Measurements from ENCODE around the gene C1orf53.
"Not testable (repeated sequence)": the region's sequence is repeated elsewhere in the genome, so short reads cannot be mapped to it uniquely, and the experiment has no call there.

The C1orf53 gene
- total RNA-seq = 0.04 to 0.15 reads per million in 2 donors

DNA sequence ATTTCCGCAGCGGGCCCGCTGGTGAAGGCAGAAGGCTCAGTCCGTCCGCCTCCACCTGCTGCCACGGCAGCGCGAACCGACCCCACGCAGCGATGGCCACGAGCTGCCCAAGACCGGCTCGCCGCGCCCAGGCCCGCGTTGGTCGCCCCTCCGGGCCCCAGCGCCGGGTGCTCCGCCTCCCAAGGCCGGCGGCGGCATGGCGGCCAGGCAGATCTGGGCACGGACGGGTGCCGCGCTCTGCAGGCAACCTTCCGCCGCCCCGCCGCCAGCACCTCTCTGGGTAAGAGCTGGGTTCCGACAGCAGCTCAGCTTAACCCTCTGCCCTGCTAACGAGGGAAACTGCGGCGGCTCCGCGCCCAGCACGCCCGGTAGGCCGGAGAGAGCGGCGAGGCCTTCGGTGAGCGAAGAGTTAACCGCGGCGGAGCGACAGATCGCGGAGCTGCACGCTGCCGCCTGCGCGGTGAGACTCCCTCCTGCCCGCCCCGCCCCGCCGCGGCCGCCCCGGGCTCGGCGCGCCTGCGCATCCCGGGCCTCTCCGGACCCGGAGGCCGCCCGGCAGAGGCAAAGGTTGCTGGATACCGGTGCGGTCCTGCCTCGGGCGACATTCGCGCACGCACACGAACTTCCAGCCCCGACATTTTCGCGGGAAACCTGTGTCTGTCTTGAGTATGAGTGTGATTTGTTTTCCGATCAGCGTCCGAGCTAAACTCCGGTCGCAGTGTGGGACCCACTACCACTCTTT lies at the start of gene C1orf53:
TSS of gene C1orf53 (plus strand) at position 177 of the 742 bp plus-strand sequence. CDS start at position 197, 20 bp downstream.
- DNase-seq = peak; percentile 66

DNA sequence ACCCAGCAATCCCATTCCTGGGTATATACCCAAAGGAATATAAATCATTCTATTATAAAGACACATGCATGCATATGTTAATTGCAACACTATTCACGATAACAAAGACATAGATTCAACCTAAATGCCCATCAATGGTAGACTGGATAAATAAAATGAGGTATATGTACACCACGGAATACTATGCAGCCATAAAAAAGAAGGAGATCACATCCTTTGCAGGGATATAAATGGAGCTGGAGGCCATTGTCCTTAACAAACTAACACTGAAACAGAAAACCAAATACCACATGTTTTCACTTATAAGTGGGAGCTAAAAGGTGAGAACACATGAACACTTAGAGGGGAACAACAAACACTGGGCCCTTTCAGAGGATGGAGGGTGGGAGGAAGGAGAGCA lies 46.7 kb upstream of the C1orf53 start:
- not testable (repeated sequence) for DNase-seq

- no peak for DNase-seq
Observed at GRCh38 chr1:197857477-197857876, 45.0 kb upstream of the C1orf53 start.

DNA sequence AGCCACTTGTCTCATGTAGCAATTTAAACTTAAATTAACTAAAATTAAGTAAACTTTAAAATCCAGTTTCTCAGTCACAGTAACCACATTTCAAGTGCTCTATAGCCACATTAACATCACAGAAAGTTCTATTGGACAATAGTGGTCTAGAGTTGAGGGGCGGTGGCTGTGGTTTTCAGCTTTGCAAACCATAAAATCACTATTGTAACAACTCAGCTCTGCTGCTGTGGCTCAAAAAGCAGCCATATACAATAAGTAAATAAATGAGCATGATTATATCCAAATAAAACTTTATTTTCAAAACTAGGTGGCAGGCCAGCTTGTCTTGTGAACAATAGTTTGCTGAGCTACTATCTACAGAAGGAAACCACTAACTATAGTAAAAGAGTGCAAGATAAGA lies 43.4 kb upstream of the C1orf53 start:
- no peak for DNase-seq

DNA sequence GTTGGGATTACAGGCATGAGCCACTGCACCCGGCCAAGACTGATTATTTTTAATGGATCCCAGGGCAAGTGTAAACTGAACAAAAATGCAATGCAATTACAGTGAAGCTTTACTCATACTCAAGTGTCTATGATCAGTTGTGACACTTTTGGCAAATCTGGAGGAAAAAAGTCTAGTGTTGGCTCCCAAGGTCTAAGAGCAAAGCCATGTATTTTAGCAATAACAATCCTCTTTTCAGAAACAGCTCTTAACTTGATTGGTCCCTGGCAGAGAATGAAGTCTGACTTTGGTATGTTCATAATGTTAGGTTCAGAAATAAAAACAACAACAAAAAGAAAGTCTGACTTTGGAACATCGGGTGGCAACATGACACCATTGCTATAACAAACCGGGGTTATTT lies 40.2 kb upstream of the C1orf53 start:
- no peak for DNase-seq

DNA sequence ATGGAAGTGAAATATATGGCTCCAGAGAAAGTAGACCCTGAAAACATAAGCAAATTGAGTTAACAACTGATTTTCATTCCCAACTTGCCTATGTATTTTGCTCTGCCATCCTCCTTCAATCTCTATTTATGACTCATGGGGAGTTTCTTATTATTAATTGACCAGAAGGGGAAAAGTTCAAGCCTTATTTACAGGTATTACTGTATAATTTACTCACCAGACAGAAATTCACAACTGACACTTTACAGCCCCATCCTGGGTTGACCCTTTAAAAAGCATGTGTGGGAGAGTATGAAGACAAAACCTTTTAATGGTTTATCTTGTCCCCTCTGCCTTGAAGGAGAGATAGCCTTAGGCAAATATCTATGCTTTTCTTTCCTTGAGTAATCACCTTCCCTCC lies 39.8 kb upstream of the C1orf53 start:
- no peak for DNase-seq

DNA sequence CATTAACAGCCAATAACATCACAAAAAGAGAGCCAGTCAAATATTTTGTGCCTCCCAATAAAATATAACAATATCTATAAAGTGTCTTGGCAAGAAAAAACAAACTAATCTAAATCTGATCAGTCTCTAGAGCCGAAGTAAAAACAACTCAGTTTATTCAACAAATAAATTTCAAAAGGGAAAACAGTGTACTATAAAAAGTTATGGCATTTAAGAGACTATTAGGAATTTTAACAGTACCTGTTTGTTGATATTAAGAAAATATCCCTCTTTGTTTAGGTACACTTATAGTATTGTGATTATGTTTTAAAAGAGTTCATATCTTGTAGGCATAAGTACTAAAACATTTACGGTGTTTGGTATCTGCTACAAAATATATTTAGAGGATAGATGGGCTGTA lies 36.6 kb upstream of the C1orf53 start:
- no peak for DNase-seq

- DNase-seq = no peak
Observed at GRCh38 chr1:197868751-197869489, 33.5 kb upstream of the C1orf53 start.

- no peak for DNase-seq
Observed at GRCh38 chr1:197869490-197870077, 32.8 kb upstream of the C1orf53 start.

- no peak for DNase-seq
Observed at GRCh38 chr1:197876894-197877293, 25.5 kb upstream of the C1orf53 start.

GRCh38 chr1:197880385-197880784 lies 22.0 kb upstream of the C1orf53 start:
- not testable (repeated sequence) for DNase-seq

DNA sequence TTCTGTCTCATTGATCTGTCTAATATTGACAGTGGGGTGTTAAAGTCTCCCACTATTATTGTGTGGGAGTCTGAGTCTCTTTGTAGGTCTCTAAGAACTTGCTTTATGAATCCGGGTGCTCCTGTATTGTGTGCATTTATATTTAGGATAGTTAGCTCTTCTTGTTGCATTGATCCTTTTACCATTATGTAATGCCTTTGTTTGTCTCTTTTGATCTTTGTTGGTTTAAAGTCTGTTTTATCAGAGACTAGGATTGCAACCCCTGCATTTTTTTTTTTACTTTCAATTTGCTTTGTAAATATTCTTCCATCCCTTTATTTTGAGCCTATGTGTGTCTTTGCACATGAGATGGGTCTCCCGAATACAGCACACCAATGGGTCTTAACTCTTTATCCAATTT lies 20.2 kb upstream of the C1orf53 start:
- DNase-seq = not testable (repeated sequence)

- no peak for DNase-seq
Observed at GRCh38 chr1:197884173-197884572, 18.3 kb upstream of the C1orf53 start.

DNA sequence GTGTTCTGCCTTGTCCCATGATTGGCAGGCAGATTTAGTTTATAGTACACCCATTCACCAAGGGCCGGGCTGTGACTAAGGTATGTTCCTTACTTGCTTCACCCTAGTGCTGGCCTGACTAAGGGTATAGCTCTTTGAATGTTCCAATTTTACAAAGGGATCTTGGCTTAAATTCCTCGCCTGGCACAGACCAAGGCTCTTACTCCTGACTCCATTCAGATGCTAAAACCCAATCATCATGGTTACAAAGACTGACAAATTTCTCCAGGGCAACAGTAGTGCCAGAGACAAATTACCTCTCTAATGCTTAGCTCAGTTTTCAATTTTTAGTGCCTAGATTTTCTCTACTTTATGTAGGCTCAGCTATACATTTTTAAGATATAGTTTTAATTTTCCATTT lies 11.5 kb upstream of the C1orf53 start:
- no peak for DNase-seq

DNA sequence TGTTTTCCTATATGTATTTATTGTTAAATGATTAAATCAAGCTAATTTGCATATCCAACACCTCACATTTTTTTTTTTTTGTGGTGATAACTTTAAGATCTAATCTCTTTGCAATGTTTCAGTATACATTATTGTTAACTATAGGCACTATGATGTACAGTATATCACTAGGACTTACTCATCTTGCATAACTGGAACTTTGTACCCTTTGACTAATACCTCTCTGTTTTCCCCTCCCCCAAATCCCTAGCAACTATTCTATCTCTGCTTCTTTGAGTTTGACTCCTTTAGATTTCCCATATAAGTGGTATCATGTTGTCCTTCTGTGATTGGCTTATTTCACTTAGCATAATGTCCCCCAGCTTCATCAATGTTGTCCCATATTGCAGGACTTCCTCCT lies 9.7 kb upstream of the C1orf53 start:
- DNase-seq = no peak

GRCh38 chr1:197896301-197896700 lies 6.1 kb upstream of the C1orf53 start:
- no peak for DNase-seq

DNA sequence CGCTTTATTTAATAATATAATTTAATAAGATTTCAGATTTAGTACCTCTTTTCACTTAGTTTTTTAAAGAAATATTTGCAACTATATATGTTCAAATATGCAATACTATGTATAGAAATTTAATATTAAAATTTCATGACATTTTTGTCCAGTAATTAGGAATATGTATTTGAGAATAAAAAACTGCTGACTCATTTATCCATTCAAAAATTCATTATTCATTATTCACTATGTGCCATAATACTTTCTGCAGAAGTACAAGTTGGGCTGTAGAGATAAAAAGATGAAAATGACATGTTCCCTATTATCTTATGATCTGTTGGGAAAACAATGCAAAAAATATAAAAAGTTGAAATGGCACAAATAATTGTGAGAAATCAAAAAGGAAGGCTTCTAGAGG lies 3.4 kb upstream of the C1orf53 start:
- no peak for DNase-seq

DNA sequence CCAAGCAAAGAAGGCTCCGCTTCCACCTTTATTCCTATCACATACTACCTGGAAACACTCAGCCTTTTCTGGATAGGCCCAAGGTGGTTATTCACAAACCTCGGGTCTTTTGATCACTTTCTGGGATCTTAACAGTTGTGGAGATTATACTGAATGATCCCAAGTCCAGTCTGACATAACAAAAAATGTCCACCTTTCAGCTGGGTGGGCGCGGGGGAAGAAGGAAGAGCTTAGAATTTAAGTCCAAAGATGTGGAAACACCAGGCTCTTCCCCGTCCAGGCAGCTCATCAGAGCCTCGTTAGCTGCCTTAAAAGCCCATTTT lies 338 bp upstream of the C1orf53 start:
- no peak for DNase-seq

DNA sequence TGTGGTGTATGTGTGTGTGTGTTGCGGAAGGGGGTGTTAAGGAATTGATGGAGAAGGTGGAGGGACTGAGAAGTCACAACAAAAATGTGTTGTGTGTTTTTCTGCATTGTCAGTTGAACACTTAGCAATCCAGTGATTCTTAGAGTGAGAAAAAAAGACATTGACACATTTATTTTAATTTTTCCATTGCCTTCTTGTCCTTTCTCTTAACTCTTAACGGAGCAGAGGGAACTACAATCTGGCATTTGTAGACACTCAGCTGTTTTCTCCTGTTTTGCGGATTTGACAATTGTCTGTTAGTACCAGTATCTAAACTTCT lies 725 bp downstream of the C1orf53 start:
- no peak for DNase-seq

DNA sequence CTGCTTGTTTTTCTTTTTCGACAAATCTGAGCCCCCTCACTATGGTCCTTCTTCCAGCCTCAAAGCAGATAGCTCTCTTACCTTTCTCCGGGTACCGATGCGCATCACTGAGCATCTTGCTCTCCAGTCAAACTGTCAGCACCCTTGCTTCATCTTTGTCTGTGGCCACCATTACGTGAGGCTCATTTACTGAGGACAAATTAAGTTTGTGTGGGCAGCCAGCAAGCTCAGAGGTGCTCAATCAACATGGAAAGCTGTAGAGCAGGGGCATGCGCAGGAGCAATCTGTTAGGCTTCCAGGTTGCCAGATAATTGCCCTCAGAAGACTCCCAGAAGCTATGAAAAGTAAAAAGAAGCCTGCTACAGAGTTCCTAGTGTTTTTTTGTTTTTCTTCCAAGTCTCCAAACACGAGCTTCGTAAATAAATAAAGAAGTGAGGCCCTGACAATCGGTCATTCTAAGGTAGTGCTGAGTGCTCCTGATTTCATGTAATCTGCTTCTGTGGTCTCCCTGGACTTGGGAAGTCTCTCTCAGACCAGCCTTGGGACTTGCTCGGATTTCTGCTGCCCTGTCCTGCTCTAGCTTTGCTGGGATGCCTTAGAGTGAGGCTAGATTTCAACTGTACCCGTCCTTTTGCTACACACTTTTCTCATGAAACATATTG lies 1.8 kb downstream of the C1orf53 start:
- DNase-seq = no peak

DNA sequence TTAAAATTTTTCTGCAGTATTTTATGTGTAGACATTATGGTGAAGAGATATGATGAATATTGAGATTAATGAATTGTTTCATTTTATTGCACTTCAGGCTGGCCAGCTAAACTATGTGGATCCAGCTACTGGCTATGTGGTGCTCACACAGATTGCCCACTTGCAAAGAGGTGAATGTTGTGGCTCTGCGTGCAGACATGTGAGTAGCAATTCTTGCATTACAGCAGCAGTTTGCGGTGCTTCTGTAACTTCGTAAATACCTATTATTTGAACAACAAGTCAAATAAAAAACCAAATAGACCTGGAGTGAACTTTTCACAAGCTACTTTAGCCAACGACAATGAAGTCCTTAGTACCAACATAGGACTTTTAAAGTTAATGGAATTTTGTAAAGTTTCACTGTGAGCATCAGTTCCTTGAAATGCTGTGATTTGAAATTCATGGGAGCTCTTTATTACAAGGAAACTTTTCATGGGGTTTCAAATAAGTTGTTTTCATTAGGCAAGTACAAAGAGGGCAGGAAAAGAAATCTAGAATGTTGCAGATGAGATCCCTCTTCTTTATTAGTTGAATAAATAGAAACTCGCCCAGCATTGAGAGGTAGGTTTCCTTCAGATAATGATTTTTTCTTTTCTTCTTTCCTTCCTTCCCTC lies 3.4 kb downstream of the C1orf53 start:
- DNase-seq = no peak

- DNase-seq = no peak
Observed at GRCh38 chr1:197907846-197908616, 5.6 kb downstream of the C1orf53 start.

Measured in activated gamma-delta T cell (primary cell).